Breast epithelium (tissue), 4 donors: ENCODE measurements around the gene TBC1D2B. TPM values are rescaled to one million over a fixed set of nuclear protein-coding genes. Genes with fewer than 3 reads are reported as not detected.

Experiments
- DNase-seq, 2 donors: peaks; one replicate each; pipeline ENCODE4 v3.0.0-alpha.2; 2019; ENCODE audit warnings: low spot score in 2 of 2
- H3K27ac ChIP-seq, 2 donors: fragments of 200-600 bp; sonication (generic) in 1 of 2; one replicate each; pipeline ENCODE4 v1.5.1; 2016 to 2019; ENCODE audit warnings: mild to moderate bottlenecking in 1 of 2
- H3K27me3 ChIP-seq, 2 donors: fragments of 200-600 bp; sonication (generic) in 1 of 2; one replicate each; pipeline versions ENCODE4 v1.5.1 to v1.6.0; 2017 to 2019; ENCODE audit warnings: control low read depth in 1 of 2, mild to moderate bottlenecking in 1 of 2
- H3K36me3 ChIP-seq: fragments of 200-600 bp; one replicate; pipeline ENCODE4 v1.5.1; 2019
- H3K4me1 ChIP-seq, 2 donors: fragments of 200-600 bp; sonication (generic); one replicate each; pipeline ENCODE4 v1.5.1; 2016 to 2019; ENCODE audit warnings: control low read depth in 1 of 2
- H3K4me3 ChIP-seq, 3 donors: fragments of 200-600 bp; sonication (generic); 1 replicate in 2 of 3; 2 replicates in 1 of 3; pipeline ENCODE4 v1.5.1; 2016 to 2019; ENCODE audit warnings: mild to moderate bottlenecking in 3 of 3, moderate library complexity in 2 of 3
- H3K9me3 ChIP-seq, 2 donors: fragments of 200-600 bp; sonication (generic) in 1 of 2; one replicate each; pipeline ENCODE4 v1.5.1; 2016 to 2019; ENCODE audit warnings: control low read depth in 1 of 2
- CTCF ChIP-seq, 3 donors: fragments of 450-650 bp; IDR thresholded peaks; one replicate each; pipeline ENCODE4 v1.5.1; 2016 to 2017; ENCODE audit warnings: antibody characterized with exemption in 3 of 3, mild to moderate bottlenecking in 3 of 3, moderate library complexity in 3 of 3
- POLR2A ChIP-seq: fragments of 450-650 bp; IDR thresholded peaks from one replicate; pipeline ENCODE4 v1.6.1; 2016; ENCODE audit warnings: antibody characterized with exemption, mild to moderate bottlenecking, moderate library complexity
- POLR2AphosphoS5 ChIP-seq, 3 donors: sonication (generic); formaldehyde crosslinking; IDR thresholded peaks; one replicate each; pipeline ENCODE4 v1.6.1; 2017; ENCODE audit warnings: antibody characterized with exemption in 3 of 3
- intact Hi-C: fragments of 100-400 bp; cut with DNase I; formaldehyde crosslinking; loops from one replicate; pipeline ENCODE4 v1.15.1; 2023; ENCODE audit warnings: low total_unique reads
- total RNA-seq, 3 donors: library from RNA; depleted of rRNA; stranded (reverse); fragments of >200 nt; gene quantifications; one replicate each; pipeline ENCODE4 v1.1.0, GENCODE V29; 2016

Gene TBC1D2B
- total RNA-seq, 3 donors from 2014 or later = 44.9 to 71.0 (median 69.2) TPM

GRCh38 chr15:78105476-78106241 lies 28.1 kb upstream of the TBC1D2B start:
- Histone ChIP-seq H3K4me3 (no peak overlapping the region), H3K36me3 (no peaks in the 10 kb centered on the region), H3K9me3 (no peaks in the 10 kb centered on the region), H3K27me3 (no peaks in the 10 kb centered on the region), H3K4me1 (no peaks in the 10 kb centered on the region), H3K27ac (no peak overlapping the region)
- intact Hi-C loops = loop anchor here (5.0 kb wide), 1 partner anchor 138 kb away; no protein-coding TSS in a partner anchor
- TF ChIP-seq POLR2A (no peak), CTCF (IDR thresholded peaks at IDR 0.05) (no peak), POLR2AphosphoS5 (IDR thresholded peaks at IDR 0.05) (no peak)
- no peak for DNase-seq

GRCh38 chr15:78104566-78105475 lies 27.3 kb upstream of the TBC1D2B start:
- TF ChIP-seq POLR2A (no peak), CTCF (IDR thresholded peaks at IDR 0.05) (no peak), POLR2AphosphoS5 (IDR thresholded peaks at IDR 0.05) (no peak)
- DNase-seq = no peak

GRCh38 chr15:78104119-78104479 lies 26.6 kb upstream of the TBC1D2B start:
- DNase-seq = no peak
- Histone ChIP-seq H3K36me3 (no peaks in the 10 kb centered on the region), H3K27ac (no peak overlapping the region), H3K27me3 (no peaks in the 10 kb centered on the region), H3K4me3 (no peak overlapping the region), H3K9me3 (no peaks in the 10 kb centered on the region), H3K4me1 (no peaks in the 10 kb centered on the region)
- intact Hi-C loops = no loop called here
- TF ChIP-seq POLR2AphosphoS5 (IDR thresholded peaks at IDR 0.05) (no peak), POLR2A (no peak), CTCF (IDR thresholded peaks at IDR 0.05) (no peak)

More at GRCh38 chr15:78104566-78105475, 27.3 kb upstream of the TBC1D2B start:
- intact Hi-C loops = loop anchor here (5.0 kb wide), 1 partner anchor 138 kb away; no protein-coding TSS in a partner anchor
- H3K36me3 ChIP-seq = no peaks in the 10 kb centered on the region
- no peaks in the 10 kb centered on the region for H3K27me3 ChIP-seq
- H3K4me3 ChIP-seq = no peak overlapping the region
- no peaks in the 10 kb centered on the region for H3K4me1 ChIP-seq
- no peaks in the 10 kb centered on the region for H3K9me3 ChIP-seq
- H3K27ac ChIP-seq = no peak overlapping the region

GRCh38 chr15:78103406-78104118 lies 26.1 kb upstream of the TBC1D2B start:
- Histone ChIP-seq H3K4me1 (no peaks in the 10 kb centered on the region), H3K36me3 (no peaks in the 10 kb centered on the region), H3K27ac (no peak overlapping the region), H3K27me3 (no peaks in the 10 kb centered on the region), H3K9me3 (no peaks in the 10 kb centered on the region), H3K4me3 (no peak overlapping the region)
- intact Hi-C loops = no loop called here
- TF ChIP-seq CTCF (IDR thresholded peaks at IDR 0.05) (no peak), POLR2AphosphoS5 (IDR thresholded peaks at IDR 0.05) (no peak), POLR2A (no peak)
- DNase-seq = no peak
